Thoracic aorta (tissue), 2 donors: ENCODE results near the gene GTF2F1. TPM values are rescaled to one million over a fixed set of nuclear protein-coding genes. Genes with fewer than 3 reads are reported as not detected.

Experiments
- ATAC-seq: fragments of 150-250 bp; one replicate; pipeline ENCODE4 v1.8.0; 2017; ENCODE audit warnings: low read depth; ENCODE audit not compliant: insufficient number of reproducible peaks, low FRiP score
- DNase-seq: peaks from one replicate; pipeline ENCODE4 v3.0.0-alpha.2; 2020; ENCODE audit warnings: low spot score
- H3K27ac ChIP-seq, 2 donors: fragments of 200-600 bp; sonication (generic); 1 replicate in 1 of 2; 2 replicates in 1 of 2; pipeline ENCODE4 v1.5.1; 2016; ENCODE audit warnings: mild to moderate bottlenecking in 2 of 2, moderate library complexity in 2 of 2
- H3K27me3 ChIP-seq: fragments of 200-600 bp; sonication (generic); replicated peaks from 2 replicates; pipeline ENCODE4 v1.6.0; 2016; ENCODE audit warnings: mild to moderate bottlenecking; ENCODE audit not compliant: insufficient read depth
- H3K36me3 ChIP-seq: fragments of 200-600 bp; sonication (generic); one replicate; pipeline ENCODE4 v1.5.1; 2016
- H3K4me1 ChIP-seq, 2 donors: fragments of 200-600 bp; sonication (generic); 1 replicate in 1 of 2; 2 replicates in 1 of 2; pipeline versions ENCODE4 v1.5.1 to v1.6.0; 2016; ENCODE audit warnings: low read depth in 2 of 2, mild to moderate bottlenecking in 1 of 2; ENCODE audit not compliant: control insufficient read depth in 1 of 2
- H3K4me3 ChIP-seq: fragments of 200-600 bp; sonication (generic); 2 replicates; pipeline ENCODE4 v1.5.1; 2016; ENCODE audit warnings: mild to moderate bottlenecking
- H3K9me3 ChIP-seq: fragments of 200-600 bp; sonication (generic); 2 replicates; pipeline ENCODE4 v1.5.1; 2016
- CTCF ChIP-seq: fragments of 200-600 bp; sonication (generic); IDR thresholded peaks from one replicate; pipeline ENCODE4 v1.5.1; 2019; ENCODE audit warnings: antibody characterized with exemption
- total RNA-seq, 2 donors: library from RNA; depleted of rRNA; stranded (reverse); fragments of >200 nt; gene quantifications; one replicate each; pipeline versions ENCODE4 v1.1.0 to v1.2.3, GENCODE V29; 2016

GTF2F1 gene, protein sequence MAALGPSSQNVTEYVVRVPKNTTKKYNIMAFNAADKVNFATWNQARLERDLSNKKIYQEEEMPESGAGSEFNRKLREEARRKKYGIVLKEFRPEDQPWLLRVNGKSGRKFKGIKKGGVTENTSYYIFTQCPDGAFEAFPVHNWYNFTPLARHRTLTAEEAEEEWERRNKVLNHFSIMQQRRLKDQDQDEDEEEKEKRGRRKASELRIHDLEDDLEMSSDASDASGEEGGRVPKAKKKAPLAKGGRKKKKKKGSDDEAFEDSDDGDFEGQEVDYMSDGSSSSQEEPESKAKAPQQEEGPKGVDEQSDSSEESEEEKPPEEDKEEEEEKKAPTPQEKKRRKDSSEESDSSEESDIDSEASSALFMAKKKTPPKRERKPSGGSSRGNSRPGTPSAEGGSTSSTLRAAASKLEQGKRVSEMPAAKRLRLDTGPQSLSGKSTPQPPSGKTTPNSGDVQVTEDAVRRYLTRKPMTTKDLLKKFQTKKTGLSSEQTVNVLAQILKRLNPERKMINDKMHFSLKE
- total RNA-seq: 10 to 100 TPM; 22.7 to 27.7 TPM

- TF ChIP-seq CTCF: no peak
- H3K9me3 ChIP-seq: no peaks in the 10 kb centered on the region
- peaks cover 7 to 25% of the 10 kb centered on the region in 2 donors for H3K4me1 ChIP-seq
- ATAC-seq (peak; percentile 81), DNase-seq (peak; percentile 82)
- H3K27me3 ChIP-seq: no peaks in the 10 kb centered on the region
- H3K4me3 ChIP-seq: peak within 1 kb of the TSS; percentile 90
- peaks cover 11% of the 10 kb centered on the region for H3K36me3 ChIP-seq
- H3K27ac ChIP-seq: peak within 1 kb of the TSS; percentile 97 to 98
Measured at GRCh38 chr19:6393074-6393982, at the start of gene GTF2F1. TSS of gene GTF2F1 (minus strand) at chr19:6393164. CDS start at chr19:6392995, 169 bp downstream.

- ATAC-seq (no peak), DNase-seq (no peak)
- no peak overlapping the region for H3K27ac ChIP-seq
- H3K4me3 ChIP-seq: no peak overlapping the region
- no peaks in the 10 kb centered on the region for H3K9me3 ChIP-seq
- TF ChIP-seq CTCF: no peak
- peaks cover 13% of the 10 kb centered on the region for H3K36me3 ChIP-seq
- H3K4me1 ChIP-seq: no peaks in the 10 kb centered on the region
- H3K27me3 ChIP-seq: no peaks in the 10 kb centered on the region
Measured at GRCh38 chr19:6442087-6442688, 49.2 kb upstream of the GTF2F1 start.

DNA sequence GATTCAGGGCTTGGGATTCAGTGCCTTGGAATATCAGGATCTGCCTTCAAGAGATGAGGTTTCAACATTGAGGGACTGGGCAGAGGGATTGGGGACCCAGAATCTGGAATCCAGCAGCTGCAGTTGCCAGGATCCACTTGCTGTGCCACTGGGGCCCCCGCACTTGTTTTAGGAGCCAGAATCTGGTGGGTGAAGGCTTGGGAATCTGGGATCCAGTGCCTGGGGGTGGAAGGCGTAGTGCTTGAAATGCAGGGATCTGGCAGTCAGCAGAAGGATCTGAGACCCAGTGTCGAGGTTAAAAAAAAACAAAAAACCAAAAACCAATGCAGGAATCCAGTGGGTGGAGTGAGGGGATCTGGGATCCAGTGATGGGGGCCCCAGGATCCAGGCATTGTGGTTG lies 47.9 kb upstream of the GTF2F1 start:
- ATAC-seq (no peak), DNase-seq (no peak)
- TF ChIP-seq CTCF: no peak
- Histone ChIP-seq H3K27ac (no peak overlapping the region), H3K36me3 (peaks cover 3% of the 10 kb centered on the region), H3K27me3 (no peaks in the 10 kb centered on the region), H3K9me3 (no peaks in the 10 kb centered on the region), H3K4me3 (no peak overlapping the region), H3K4me1 (no peaks in the 10 kb centered on the region)

GRCh38 chr19:6439743-6440142 lies 46.8 kb upstream of the GTF2F1 start:
- DNase-seq (no peak), ATAC-seq (no peak)

More at GRCh38 chr19:6439743-6440142, 46.8 kb upstream of the GTF2F1 start:
- no peaks in the 10 kb centered on the region for H3K4me1 ChIP-seq
- no peak overlapping the region for H3K4me3 ChIP-seq
- no peak overlapping the region for H3K27ac ChIP-seq
- no peak for TF ChIP-seq CTCF
- H3K36me3 ChIP-seq: no peaks in the 10 kb centered on the region
- H3K27me3 ChIP-seq: no peaks in the 10 kb centered on the region
- H3K9me3 ChIP-seq: no peaks in the 10 kb centered on the region
